ENCODE measurements around the gene PKM.

Gene PKM

GRCh38 chr15:72207558-72208085, 23.4 kb downstream of the PKM start:
- no peak for TF ChIP-seq CTCF (IDR thresholded peaks at IDR 0.05; ENCODE audit: low read depth, low read length, missing control alignments)
- DNase-seq (ENCODE audit: low read depth): no peak
- H3K4me3 ChIP-seq (ENCODE audit: low read depth, low read length): no peak overlapping the region

- TF ChIP-seq CTCF (IDR thresholded peaks at IDR 0.05; ENCODE audit: low read depth, low read length, missing control alignments): no peak
- DNase-seq (ENCODE audit: low read depth): no peak
- no peak overlapping the region for H3K4me3 ChIP-seq (ENCODE audit: low read depth, low read length)
These were observed 24.4 kb downstream of the PKM start for GRCh38 chr15:72206677-72207000.

- no peak overlapping the region for H3K4me3 ChIP-seq (ENCODE audit: low read depth, low read length)
- no peak for DNase-seq (ENCODE audit: low read depth)
- no peak for TF ChIP-seq CTCF (IDR thresholded peaks at IDR 0.05; ENCODE audit: low read depth, low read length, missing control alignments)
These were observed 24.9 kb downstream of the PKM start for GRCh38 chr15:72205896-72206676.

GRCh38 chr15:72205273-72205672, 25.7 kb downstream of the PKM start:
- H3K4me3 ChIP-seq (ENCODE audit: low read depth, low read length): no peak overlapping the region
- no peak for DNase-seq (ENCODE audit: low read depth)
- no peak for TF ChIP-seq CTCF (IDR thresholded peaks at IDR 0.05; ENCODE audit: low read depth, low read length, missing control alignments)

- no peak for DNase-seq (ENCODE audit: low read depth)
- no peak overlapping the region for H3K4me3 ChIP-seq (ENCODE audit: low read depth, low read length)
- TF ChIP-seq CTCF (IDR thresholded peaks at IDR 0.05; ENCODE audit: low read depth, low read length, missing control alignments): no peak
These were observed 27.5 kb downstream of the PKM start for GRCh38 chr15:72203507-72203837.

- TF ChIP-seq CTCF (IDR thresholded peaks at IDR 0.05; ENCODE audit: low read depth, low read length, missing control alignments): no peak
- no peak for DNase-seq (ENCODE audit: low read depth)
- no peak overlapping the region for H3K4me3 ChIP-seq (ENCODE audit: low read depth, low read length)
These were observed 28.0 kb downstream of the PKM start for GRCh38 chr15:72202801-72203506.
